ENCODE data around the gene FASLG. TPM values are rescaled to one million over a fixed set of nuclear protein-coding genes. Genes with fewer than 3 reads are reported as not detected.

FASLG gene
- total and polyA plus RNA-seq, 4 donors: 0.14 to 0.61 (median 0.30) TPM

- no peaks in the 10 kb centered on the region for H3K36me3 ChIP-seq (ENCODE audit: control insufficient read depth in 4 of 4, insufficient read depth in 3 of 4, low read depth in 1 of 4, low read length in 3 of 4)
- no peaks in the 10 kb centered on the region for H3K9me3 ChIP-seq (ENCODE audit: control insufficient read depth in 4 of 4, low read length in 3 of 4)
- no peaks in the 10 kb centered on the region for H3K4me1 ChIP-seq (ENCODE audit: control insufficient read depth in 4 of 4, insufficient read depth in 4 of 4, low read length in 3 of 4)
- no peak overlapping the region for H3K27ac ChIP-seq (ENCODE audit: low read depth in 1 of 2, low read length in 2 of 2)
- 71% methylated on average over 9 of the region's 9 CpGs for WGBS
- H3K27me3 ChIP-seq (ENCODE audit: control insufficient read depth in 4 of 4, insufficient read depth in 4 of 4, low read length in 3 of 4): no peaks in the 10 kb centered on the region
- DNase-seq (ENCODE audit: low spot score): no peak
- TF ChIP-seq ATF3 (IDR thresholded peaks at IDR 0.05) (no peak), NR2F2 (IDR thresholded peaks at IDR 0.05) (no peak), ZBTB33 (IDR thresholded peaks at IDR 0.05) (no peak), FOXA2 (IDR thresholded peaks at IDR 0.05) (no peak), CTCF (IDR thresholded peaks at IDR 0.05; ENCODE audit: low read depth, low read length, missing input control) (no peak), HNF4A (conservative IDR thresholded peaks at IDR 0.05) (no peak), TAF1 (conservative IDR thresholded peaks at IDR 0.05) (no peak), RXRA (IDR thresholded peaks at IDR 0.05) (no peak), EGR1 (IDR thresholded peaks at IDR 0.05; ENCODE audit: low read depth in 2 of 2) (no peak), REST (IDR thresholded peaks at IDR 0.05) (no peak), FOXA1 (IDR thresholded peaks at IDR 0.05) (no peak), MAX (IDR thresholded peaks at IDR 0.05) (no peak), HNF4G (IDR thresholded peaks at IDR 0.05) (no peak), RAD21 (IDR thresholded peaks at IDR 0.05) (no peak), GABPA (IDR thresholded peaks at IDR 0.05 in 1 of 2, conservative IDR thresholded peaks at IDR 0.05 in 1 of 2) (no peak), JUND (IDR thresholded peaks at IDR 0.05) (no peak), YY1 (IDR thresholded peaks at IDR 0.05) (no peak)
- no peak overlapping the region for H3K4me3 ChIP-seq (ENCODE audit: low read depth in 1 of 3, low read length in 3 of 3)
- no peak overlapping the region for H3K9ac ChIP-seq (ENCODE audit: low read depth in 1 of 2, low read length in 2 of 2)
Measured at GRCh38 chr1:172638885-172639831, 19.7 kb upstream of the FASLG start.
